NCI-H526 (cell line): ENCODE data around the gene ASH1L.
A peak's percentile ranks its signal among the peaks of the same experiment; 100 is the strongest.
"Not testable (repeated sequence)": the region's sequence is repeated elsewhere in the genome, so short reads cannot be mapped to it uniquely, and the experiment has no call there.

ENCODE experiments used
- DNase-seq, 2 experiments: peaks; one replicate each; lab custom pipeline; 2025; lab: John Stamatoyannopoulos, UW

The ASH1L gene

GRCh38 chr1:155307247-155307740, 255.3 kb downstream of the ASH1L start:
- peak; percentile 54 to 59 for DNase-seq

GRCh38 chr1:155305881-155306391, 256.7 kb downstream of the ASH1L start:
- no peak for DNase-seq

- DNase-seq, result no peak
Measured at GRCh38 chr1:155304558-155305063, 258.0 kb downstream of the ASH1L start.

- no peak for DNase-seq
Measured at GRCh38 chr1:155301342-155301841, 261.2 kb downstream of the ASH1L start, which contains the start of gene PKLR. Gene PKLR, minus strand, starts transcription at chr1:155301438. Its CDS starts 43 bp downstream, at chr1:155301395.

GRCh38 chr1:155300553-155301329, 261.9 kb downstream of the ASH1L start:
- DNase-seq, result no peak

GRCh38 chr1:155300024-155300423, 262.6 kb downstream of the ASH1L start:
- DNase-seq, result no peak

- no peak for DNase-seq
Measured at GRCh38 chr1:155297384-155297783, 265.2 kb downstream of the ASH1L start.

GRCh38 chr1:155296661-155297060, 265.9 kb downstream of the ASH1L start:
- DNase-seq, result no peak

- DNase-seq, result no peak
Measured at GRCh38 chr1:155295942-155296267, 266.7 kb downstream of the ASH1L start.

GRCh38 chr1:155295183-155295941, 267.2 kb downstream of the ASH1L start:
- no peak for DNase-seq

- DNase-seq, result no peak
Measured at GRCh38 chr1:155294520-155295182, 268.0 kb downstream of the ASH1L start.

GRCh38 chr1:155293086-155293749, 269.4 kb downstream of the ASH1L start:
- DNase-seq, result no peak

GRCh38 chr1:155291006-155291405, 271.6 kb downstream of the ASH1L start:
- not testable (repeated sequence) for DNase-seq

- DNase-seq, result no peak
Measured at GRCh38 chr1:155287987-155288543, 274.5 kb downstream of the ASH1L start.

- DNase-seq, result no peak
Measured at GRCh38 chr1:155286544-155286943, 276.1 kb downstream of the ASH1L start.

- DNase-seq, result no peak
Measured at GRCh38 chr1:155285631-155286044, 277.0 kb downstream of the ASH1L start.
